HG02571 (cell line): Measurements from ENCODE around the gene GEMIN7.
A peak's percentile ranks its signal among the peaks of the same experiment; 100 is the strongest.

Source experiments
- ATAC-seq: cut with Tn5 transposase; IDR thresholded peaks from one replicate; pipeline ENCODE4 v1.9.1; 2021; ENCODE audit warnings: mild to moderate bottlenecking, moderate library complexity; ENCODE audit not compliant: unreplicated experiment

The GEMIN7 gene

GRCh38 chr19:45082170-45082569, 3.1 kb downstream of the GEMIN7 start:
- ATAC-seq: no peak

DNA sequence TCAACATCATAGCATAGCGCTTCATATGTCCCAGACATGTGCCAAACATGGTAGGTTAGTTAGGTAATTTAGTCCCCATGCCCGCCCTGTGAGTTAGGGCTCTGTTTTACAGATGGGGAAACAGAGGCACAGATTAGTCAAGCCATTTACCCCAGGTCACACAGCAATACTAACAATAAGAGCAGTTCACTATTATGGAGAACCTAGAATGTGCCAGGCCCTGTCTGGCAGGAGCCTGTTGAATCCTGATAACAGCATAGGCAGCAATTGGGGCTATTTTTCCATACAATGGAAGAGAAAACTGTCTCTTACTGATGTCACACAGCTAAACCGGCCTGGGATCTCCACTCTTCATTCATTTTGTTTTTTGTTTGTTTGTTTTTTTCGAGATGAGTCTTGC, 7.4 kb downstream of the GEMIN7 start:
- no peak for ATAC-seq

DNA sequence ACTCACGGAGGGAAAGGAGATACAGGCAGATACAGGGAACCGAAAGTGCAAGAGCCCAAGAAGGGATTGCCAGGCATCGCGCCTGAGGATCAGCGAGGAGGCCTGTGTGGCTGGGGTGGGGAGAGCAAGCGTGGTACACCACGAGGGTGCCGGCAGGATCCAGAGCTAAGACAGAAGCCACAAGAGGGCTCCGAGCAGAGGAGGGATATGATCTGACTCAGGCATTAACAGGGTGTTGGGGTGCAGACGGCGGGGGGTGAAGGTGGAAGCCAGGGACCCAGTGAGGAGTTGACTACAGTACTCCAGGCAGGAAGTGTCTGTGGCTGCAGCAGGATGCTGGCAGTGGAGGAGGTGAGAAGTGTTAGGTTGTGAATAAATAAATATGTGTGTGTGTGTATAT, 8.5 kb downstream of the GEMIN7 start:
- no peak for ATAC-seq

DNA sequence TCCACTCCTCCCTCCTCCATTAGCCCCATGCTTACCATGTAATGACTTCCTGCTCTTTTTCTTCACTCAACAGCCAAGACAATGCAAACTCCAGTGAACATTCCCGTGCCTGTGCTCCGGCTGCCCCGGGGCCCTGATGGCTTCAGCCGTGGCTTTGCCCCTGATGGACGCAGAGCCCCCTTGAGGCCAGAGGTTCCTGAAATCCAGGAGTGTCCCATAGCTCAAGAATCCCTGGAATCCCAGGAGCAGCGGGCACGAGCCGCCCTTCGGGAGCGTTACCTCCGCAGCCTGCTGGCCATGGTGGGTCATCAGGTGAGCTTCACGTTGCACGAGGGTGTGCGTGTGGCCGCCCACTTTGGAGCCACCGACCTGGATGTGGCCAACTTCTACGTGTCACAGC, 11.0 kb downstream of the GEMIN7 start:
- no peak for ATAC-seq

- ATAC-seq: no peak
Observed at GRCh38 chr19:45090606-45091005, 11.5 kb downstream of the GEMIN7 start.

GRCh38 chr19:45091031-45091923, 12.2 kb downstream of the GEMIN7 start:
- ATAC-seq: peak; percentile 58

GRCh38 chr19:45092747-45093678, 14.0 kb downstream of the GEMIN7 start, which contains the start of gene PPP1R37:
TSS of gene PPP1R37 (plus strand) at chr19:45093179. CDS start at chr19:45093326, 147 bp downstream.
- ATAC-seq: peak; percentile 50

DNA sequence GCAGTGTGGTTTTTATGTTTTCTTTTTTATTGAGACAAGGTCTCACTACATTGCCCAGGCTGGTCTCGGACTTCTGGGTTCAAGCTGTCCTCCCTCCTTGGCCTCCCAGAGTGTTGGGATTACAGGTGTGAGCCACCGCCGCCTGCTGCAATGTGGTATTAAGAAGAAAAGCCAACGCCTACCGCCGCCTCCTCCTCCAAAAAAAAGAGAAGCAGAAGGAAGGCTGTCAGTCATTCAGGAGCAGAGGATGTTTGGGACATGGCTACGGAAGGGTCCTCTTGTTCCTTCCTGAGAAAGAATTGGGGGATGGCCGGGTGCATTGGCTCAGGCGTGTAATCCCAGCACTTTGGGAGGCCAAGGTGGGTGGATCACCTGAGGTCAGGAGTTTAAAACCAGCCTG, 15.1 kb downstream of the GEMIN7 start:
- no peak for ATAC-seq

DNA sequence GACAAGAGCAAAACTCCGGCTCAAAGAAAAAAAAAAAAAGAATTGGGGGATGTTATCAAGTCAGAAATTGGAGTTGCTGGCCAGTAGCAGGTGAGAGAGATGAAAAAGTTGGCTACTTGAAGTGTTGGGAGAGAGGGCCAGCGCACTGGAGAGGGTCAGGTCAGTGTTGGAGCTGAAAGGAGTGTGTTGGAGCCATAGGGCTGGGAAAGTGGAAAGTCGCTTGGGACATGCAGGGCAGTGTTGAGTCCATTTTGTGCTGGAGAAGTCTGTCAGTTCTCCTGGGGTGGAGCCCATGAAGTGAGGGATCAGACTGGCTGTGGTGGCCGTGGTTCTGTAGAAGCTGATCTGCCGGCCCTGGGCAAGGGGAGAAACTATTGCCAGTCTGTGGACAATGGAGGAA, 15.6 kb downstream of the GEMIN7 start:
- no peak for ATAC-seq

DNA sequence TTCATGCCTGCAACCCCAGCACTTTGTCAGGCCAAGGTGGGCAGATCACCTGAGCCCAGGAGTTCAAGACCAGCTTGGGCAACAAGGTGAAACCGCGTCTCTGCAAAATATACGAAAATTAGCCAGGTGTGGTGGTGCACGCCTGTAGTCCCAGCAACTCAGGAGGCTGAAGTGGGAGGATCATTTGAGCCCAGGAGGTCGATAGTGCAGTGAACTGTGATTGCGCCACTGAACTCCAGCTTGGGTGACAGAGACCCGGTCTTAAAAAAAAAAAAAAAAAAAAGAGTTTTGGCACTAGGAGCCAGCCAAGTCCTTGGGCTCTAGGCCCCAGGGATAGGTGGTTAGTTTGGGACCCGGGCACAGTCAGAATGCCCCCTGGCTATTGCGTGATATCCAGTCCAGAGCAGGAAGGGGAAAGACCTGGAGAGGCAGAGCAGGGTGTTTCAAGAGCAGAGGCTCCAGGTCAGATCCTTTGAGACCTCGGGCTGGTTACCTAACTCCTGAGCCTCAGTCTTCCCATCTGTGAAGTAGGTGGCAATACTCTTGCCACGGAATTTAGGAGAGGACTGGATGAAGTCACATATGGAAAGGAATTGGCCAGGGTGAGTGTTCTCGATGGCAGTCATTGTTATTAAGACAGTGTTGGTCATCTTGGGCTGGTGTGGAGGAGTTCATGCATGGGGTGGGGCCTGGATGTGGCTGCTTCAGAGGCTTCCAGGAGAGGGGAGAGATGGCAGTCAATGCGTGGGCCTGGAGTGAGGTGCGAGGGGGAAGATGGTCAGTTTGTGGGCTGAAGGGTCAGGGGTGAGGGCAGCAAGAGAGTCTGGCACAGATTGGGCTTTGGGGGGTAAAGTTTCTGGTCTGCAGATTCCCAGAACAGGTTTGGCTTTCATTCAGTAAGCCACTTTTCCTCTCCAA, 16.7 kb downstream of the GEMIN7 start:
- no peak for ATAC-seq

- ATAC-seq: no peak
Observed at GRCh38 chr19:45096700-45097099, 17.6 kb downstream of the GEMIN7 start.

DNA sequence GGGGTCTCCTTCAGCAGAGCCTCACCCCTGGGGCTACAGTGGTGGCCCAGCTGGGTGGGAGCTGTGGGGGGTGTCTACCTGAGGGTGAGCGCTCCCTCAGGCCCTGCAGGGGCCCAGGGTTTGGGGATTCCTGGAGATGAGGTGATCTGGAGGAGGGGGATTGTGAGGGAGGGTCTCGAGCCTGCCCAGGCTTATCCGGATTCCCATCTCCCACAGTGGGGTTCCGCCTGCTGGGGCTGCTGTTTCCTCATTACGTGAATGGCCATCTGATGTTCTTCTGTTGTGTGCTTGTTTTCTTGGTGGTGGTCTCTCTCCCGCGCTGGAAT, 18.4 kb downstream of the GEMIN7 start:
- ATAC-seq: no peak

DNA sequence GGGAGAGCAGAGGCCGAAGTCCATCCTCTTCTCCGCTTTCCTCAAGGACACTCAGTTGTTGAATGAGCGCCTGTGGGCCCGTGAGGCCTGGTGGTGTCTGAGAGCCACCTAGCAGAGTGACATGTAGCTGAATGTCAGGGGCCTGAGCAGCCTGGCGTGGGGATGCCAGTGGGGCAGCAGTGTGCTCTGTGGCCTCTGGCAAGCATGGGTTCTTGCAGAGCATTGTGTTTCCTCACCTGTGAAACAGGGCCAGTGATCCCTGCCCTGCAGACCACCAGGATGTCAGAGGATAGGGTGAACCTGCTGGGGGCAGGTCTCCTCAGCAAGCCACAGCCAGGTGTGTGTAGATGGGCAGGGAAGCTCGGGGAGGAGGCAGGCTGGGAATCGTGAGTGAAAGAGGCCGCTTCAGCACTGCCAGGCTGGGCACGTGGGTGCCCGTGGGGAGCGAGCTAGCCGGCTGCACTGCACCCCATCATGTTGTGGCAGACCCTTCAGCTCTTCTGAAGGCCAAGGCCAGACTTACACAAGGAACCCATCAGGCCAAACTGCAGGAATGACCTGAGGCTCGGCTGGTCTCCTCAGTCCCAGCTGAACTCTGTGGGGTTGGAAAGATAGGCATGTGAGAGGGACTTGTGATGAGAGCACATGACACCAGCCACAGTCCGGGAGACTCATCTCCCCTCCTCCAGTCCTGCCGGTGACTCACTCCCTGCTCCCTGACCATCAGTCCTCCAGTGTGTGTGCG, 18.9 kb downstream of the GEMIN7 start:
- no peak for ATAC-seq

GRCh38 chr19:45098521-45099466, 19.7 kb downstream of the GEMIN7 start:
- ATAC-seq: no peak

GRCh38 chr19:45099467-45100191, 20.6 kb downstream of the GEMIN7 start:
- ATAC-seq: no peak

DNA sequence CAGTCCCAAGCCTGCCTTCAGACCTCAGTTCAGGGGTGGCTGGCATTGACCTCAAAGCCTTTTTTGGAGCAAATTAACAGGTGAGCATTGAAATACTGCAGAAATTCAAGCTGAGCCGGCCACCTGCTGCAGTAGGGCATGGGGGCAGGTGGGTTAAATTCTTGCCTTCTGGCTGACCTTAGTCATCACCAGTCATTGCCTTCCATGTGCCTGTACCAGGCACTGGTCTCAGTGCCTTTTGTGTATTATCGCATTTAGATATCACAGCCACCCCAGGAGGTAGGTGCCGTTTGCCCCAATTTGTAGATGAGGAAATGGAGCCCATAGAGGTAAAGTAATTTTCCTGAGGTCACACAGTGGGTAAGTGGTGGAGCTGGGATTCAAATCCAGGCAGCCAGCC, 21.1 kb downstream of the GEMIN7 start:
- no peak for ATAC-seq

GRCh38 chr19:45100846-45101252, 21.8 kb downstream of the GEMIN7 start:
- no peak for ATAC-seq

DNA sequence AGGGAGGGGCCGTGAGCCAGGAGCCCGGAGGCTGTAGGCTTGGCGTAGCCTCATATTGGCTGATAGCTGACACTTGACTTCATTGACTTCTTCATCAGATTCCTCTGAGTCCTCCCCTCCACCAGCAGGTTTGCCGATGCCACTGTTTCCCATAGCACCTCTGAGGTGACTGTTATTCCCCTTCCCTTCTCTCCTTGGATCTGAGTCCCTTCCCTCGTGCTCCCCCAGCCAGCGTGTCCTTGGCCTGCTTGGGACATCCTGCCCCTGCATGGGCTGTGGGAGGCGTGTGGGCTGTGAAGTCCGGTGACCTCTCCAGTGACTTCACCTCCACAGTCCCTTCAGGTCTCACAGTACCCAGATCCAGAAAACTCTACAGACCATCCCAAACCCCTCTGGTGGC, 22.7 kb downstream of the GEMIN7 start:
- ATAC-seq: no peak
